Common myeloid progenitor, CD34-positive (primary cell): ENCODE results near the gene MSMB.
A peak's percentile ranks its signal among the peaks of the same experiment; 100 is the strongest.

Experiments used
- CTCF ChIA-PET: fragments of 350-600 bp; sonication (Branson Sonifier 250); formaldehyde crosslinking; loops from one replicate; lab custom pipeline; 2021; ENCODE audit warnings: antibody characterized with exemption; lab: Charles Lee
- POLR2A ChIA-PET: fragments of 350-600 bp; sonication (Branson Sonifier 250); formaldehyde crosslinking; loops from one replicate; lab custom pipeline; 2021; ENCODE audit warnings: antibody characterized with exemption; lab: Charles Lee
- DNase-seq, 3 donors: peaks; one replicate each; pipeline versions ENCODE4 v3.0.0 to v3.0.0-alpha.2; 2013
- H3K27ac ChIP-seq, 2 experiments: 1 replicate in 1 of 2; 2 replicates in 1 of 2; pipeline ENCODE4 v1.7.0; 2013; ENCODE audit warnings: inconsistent platforms in 2 of 2, low read length in 2 of 2, mild to moderate bottlenecking in 2 of 2, low read depth in 1 of 2, moderate library complexity in 1 of 2; ENCODE audit not compliant: severe bottlenecking in 2 of 2, insufficient read depth in 1 of 2, poor library complexity in 1 of 2
- H3K27me3 ChIP-seq, 5 experiments: replicated peaks in 2 of 5; 1 replicate in 3 of 5; 2 replicates in 2 of 5; pipeline versions ENCODE4 v1.6.1 to v1.7.0; 2013; ENCODE audit warnings: low read length in 4 of 5, mild to moderate bottlenecking in 2 of 5, moderate library complexity in 2 of 5, inconsistent platforms in 1 of 5; ENCODE audit not compliant: insufficient read depth in 5 of 5, control insufficient read depth in 4 of 5
- H3K36me3 ChIP-seq, 4 experiments: 1 replicate in 2 of 4; 2 replicates in 2 of 4; pipeline versions ENCODE4 v1.6.1 to v1.7.0; 2013; ENCODE audit warnings: low read length in 3 of 4, control low read depth in 1 of 4, mild to moderate bottlenecking in 1 of 4; ENCODE audit not compliant: control insufficient read depth in 4 of 4, insufficient read depth in 4 of 4
- H3K4me1 ChIP-seq, 4 experiments: 1 replicate in 3 of 4; 2 replicates in 1 of 4; pipeline versions ENCODE4 v1.6.1 to v1.7.1; 2013; ENCODE audit warnings: low read length in 3 of 4, mild to moderate bottlenecking in 3 of 4, control low read depth in 1 of 4, inconsistent platforms in 1 of 4, moderate library complexity in 1 of 4; ENCODE audit not compliant: control insufficient read depth in 4 of 4, insufficient read depth in 4 of 4; ENCODE audit errors: control extremely low read depth in 1 of 4
- H3K4me3 ChIP-seq, 7 experiments: 1 replicate in 4 of 7; 2 replicates in 3 of 7; pipeline versions ENCODE4 v1.5.1 to v1.7.0; 2013; ENCODE audit warnings: mild to moderate bottlenecking in 7 of 7, low read length in 6 of 7, moderate library complexity in 6 of 7, inconsistent platforms in 2 of 7, low read depth in 2 of 7, control low read depth in 1 of 7; ENCODE audit not compliant: insufficient read depth in 4 of 7, control insufficient read depth in 1 of 7; ENCODE audit errors: extremely low read depth in 1 of 7
- H3K9me3 ChIP-seq, 5 experiments: 1 replicate in 4 of 5; 2 replicates in 1 of 5; pipeline versions ENCODE4 v1.6.1 to v1.7.1; 2013; ENCODE audit warnings: low read length in 4 of 5, mild to moderate bottlenecking in 2 of 5, inconsistent platforms in 1 of 5, low read depth in 1 of 5, moderate library complexity in 1 of 5; ENCODE audit not compliant: control insufficient read depth in 4 of 5, insufficient read depth in 2 of 5; ENCODE audit errors: control extremely low read depth in 1 of 5
- WGBS: methylation state at CpG from one replicate; pipeline ENCODE4 v1.1.5; 2013; ENCODE audit not compliant: insufficient coverage; 5-methylcytosine and 5-hydroxymethylcytosine counted together

Gene MSMB

DNA sequence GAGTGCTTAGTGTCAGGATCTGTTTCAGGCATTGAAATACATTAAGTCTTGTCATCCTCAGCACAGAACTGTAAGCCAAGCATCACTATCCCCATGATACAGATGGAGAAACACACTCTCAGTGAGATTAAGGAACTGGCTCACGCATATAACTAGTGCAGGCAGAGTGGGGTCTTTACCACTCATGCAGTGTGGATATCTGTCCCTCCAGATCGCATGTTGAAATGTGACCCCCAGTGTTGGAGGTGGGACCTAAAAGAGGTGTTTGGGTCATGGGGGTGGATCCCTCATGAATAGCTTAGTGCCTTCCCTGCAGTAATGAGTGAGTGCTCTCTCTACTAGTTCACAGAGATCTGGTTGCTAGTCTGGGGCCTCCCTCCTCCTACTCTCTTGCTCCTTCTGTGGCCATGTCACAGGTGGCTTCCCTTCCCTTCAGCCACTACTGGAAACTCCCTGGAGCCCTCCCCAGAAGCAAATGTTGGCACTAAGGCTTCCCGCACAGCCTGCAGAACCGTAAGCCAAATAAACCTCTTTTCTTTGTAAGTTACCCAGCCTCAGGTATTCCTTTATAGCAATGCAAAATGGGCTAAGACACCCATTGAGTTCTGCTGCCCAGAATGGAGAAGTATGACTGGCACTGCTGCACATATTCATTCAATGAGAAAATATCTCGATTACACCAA, 31.8 kb upstream of the MSMB start:
- peak overlapping the region; percentile 17 to 74 for H3K27ac ChIP-seq
- H3K4me3 ChIP-seq = no peak overlapping the region
- CTCF ChIA-PET = interaction anchor here (0.7 to 2.8 kb wide), 5 partner anchors 14 to 49 kb away, joined by 3 to 10 read pairs (median 3); no protein-coding TSS in a partner anchor
- peaks cover 0 to 3% (median 0%) of the 10 kb centered on the region in 5 experiments for H3K9me3 ChIP-seq
- POLR2A ChIA-PET = interaction anchor here (1.3 kb wide), 1 partner anchor 14 kb away, joined by 4 read pairs; no protein-coding TSS in a partner anchor
- DNase-seq = peak in 2 of 3 donors; percentile 49 to 80
- H3K27me3 ChIP-seq = no peaks in the 10 kb centered on the region
- H3K4me1 ChIP-seq = peaks cover 30 to 44% (median 41%) of the 10 kb centered on the region in 4 experiments
- WGBS = 82% methylated on average over 5 of the region's 5 CpGs
- no peaks in the 10 kb centered on the region for H3K36me3 ChIP-seq

GRCh38 chr10:46077141-46077554, 31.1 kb upstream of the MSMB start:
- H3K27ac ChIP-seq = peak overlapping the region in 1 of 2 experiments; percentile 74
- ChIA-PET POLR2A (interaction anchor here (1.3 kb wide), 1 partner anchor 14 kb away, joined by 4 read pairs; no protein-coding TSS in a partner anchor), CTCF (interaction anchor here (0.8 to 2.8 kb wide), 4 partner anchors 15 to 48 kb away, joined by 3 to 10 read pairs (median 4); no protein-coding TSS in a partner anchor)
- no peaks in the 10 kb centered on the region for H3K27me3 ChIP-seq
- no peaks in the 10 kb centered on the region for H3K36me3 ChIP-seq
- peaks cover 0 to 3% (median 0%) of the 10 kb centered on the region in 5 experiments for H3K9me3 ChIP-seq
- no peak overlapping the region for H3K4me3 ChIP-seq
- peaks cover 30 to 44% (median 41%) of the 10 kb centered on the region in 4 experiments for H3K4me1 ChIP-seq
- WGBS = 8% methylated on average over 2 of the region's 4 CpGs
- peak; percentile 57 to 87 (median 77) for DNase-seq

GRCh38 chr10:46075869-46076268, 29.8 kb upstream of the MSMB start:
- Histone ChIP-seq H3K36me3 (no peaks in the 10 kb centered on the region), H3K4me1 (peaks cover 27 to 40% (median 36%) of the 10 kb centered on the region in 4 experiments), H3K27ac (no peak overlapping the region), H3K9me3 (peaks cover 0 to 3% (median 0%) of the 10 kb centered on the region in 5 experiments), H3K27me3 (no peaks in the 10 kb centered on the region), H3K4me3 (no peak overlapping the region)
- ChIA-PET CTCF (interaction anchor here (1.8 kb wide), 1 partner anchor 24 kb away, joined by 4 read pairs; no protein-coding TSS in a partner anchor), POLR2A (no interaction called here)
- WGBS = 93% methylated on average over 3 of the region's 3 CpGs
- no peak for DNase-seq

DNA sequence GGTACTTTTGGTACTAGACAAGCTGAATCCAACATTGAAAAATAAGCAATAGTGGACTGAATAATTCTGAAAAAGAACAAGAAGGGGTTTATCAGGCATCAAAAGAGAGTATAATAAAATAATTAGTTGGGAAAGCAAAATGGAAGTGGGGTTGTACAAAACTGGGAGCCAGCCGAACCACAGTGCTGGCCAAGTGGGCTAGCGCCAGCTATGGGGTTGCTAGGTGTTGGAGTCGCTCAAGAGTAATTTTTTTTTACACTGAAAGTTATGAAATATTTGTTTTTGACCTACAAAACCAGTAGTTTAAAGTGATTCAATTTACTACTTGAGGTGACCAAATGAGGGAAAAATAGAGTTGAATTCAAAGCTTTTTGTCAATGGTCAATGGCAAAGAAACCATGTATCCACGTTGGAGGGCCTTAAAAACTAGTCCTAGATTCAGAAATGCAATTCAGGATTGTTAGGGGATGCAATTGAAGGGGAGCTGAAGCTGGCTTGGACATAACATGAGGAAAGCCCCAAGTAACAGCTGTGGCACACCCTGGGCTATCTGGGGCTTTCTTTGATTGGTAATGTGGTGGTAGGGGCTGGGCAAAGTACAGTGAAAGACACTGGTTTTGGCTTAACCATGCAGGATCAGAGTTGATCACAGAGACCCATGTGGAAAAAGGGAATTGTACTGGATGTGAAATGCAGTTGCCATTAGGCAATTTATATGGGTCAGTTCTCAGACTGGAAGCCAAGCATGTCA, 28.3 kb upstream of the MSMB start:
- Histone ChIP-seq H3K27ac (no peak overlapping the region), H3K9me3 (peaks cover 0 to 3% (median 0%) of the 10 kb centered on the region in 5 experiments), H3K27me3 (no peaks in the 10 kb centered on the region), H3K36me3 (no peaks in the 10 kb centered on the region), H3K4me3 (no peak overlapping the region), H3K4me1 (peaks cover 17 to 33% (median 25%) of the 10 kb centered on the region in 4 experiments)
- 31% methylated on average over 4 of the region's 4 CpGs for WGBS
- POLR2A ChIA-PET = no interaction called here
- DNase-seq = peak in 1 of 3 donors; percentile 46
- CTCF ChIA-PET = interaction anchor here (1.5 to 1.8 kb wide), 2 partner anchors 12 to 23 kb away, joined by 4 read pairs; no protein-coding TSS in a partner anchor

- no CpG with 5 or more reads among the region's 1 CpG for WGBS
- Histone ChIP-seq H3K9me3 (peaks cover 0 to 3% (median 0%) of the 10 kb centered on the region in 5 experiments), H3K27ac (no peak overlapping the region), H3K27me3 (no peaks in the 10 kb centered on the region), H3K36me3 (no peaks in the 10 kb centered on the region), H3K4me1 (peaks cover 17 to 32% (median 19%) of the 10 kb centered on the region in 4 experiments), H3K4me3 (no peak overlapping the region)
- no peak for DNase-seq
- POLR2A ChIA-PET = no interaction called here
- CTCF ChIA-PET = interaction anchor here (1.4 to 1.5 kb wide), 2 partner anchors 11 to 41 kb away, joined by 3 to 4 read pairs; no protein-coding TSS in a partner anchor
These were observed 27.5 kb upstream of the MSMB start for GRCh38 chr10:46073564-46073963.

- peaks cover 0 to 3% (median 0%) of the 10 kb centered on the region in 5 experiments for H3K9me3 ChIP-seq
- no peak overlapping the region for H3K27ac ChIP-seq
- no peaks in the 10 kb centered on the region for H3K36me3 ChIP-seq
- H3K4me1 ChIP-seq = peaks cover 2 to 15% (median 4%) of the 10 kb centered on the region in 4 experiments
- CTCF ChIA-PET = interaction anchor here (1.2 kb wide), 1 partner anchor 21 kb away, joined by 3 read pairs; no protein-coding TSS in a partner anchor
- no peak overlapping the region for H3K4me3 ChIP-seq
- 64% methylated on average over 6 of the region's 6 CpGs for WGBS
- no peaks in the 10 kb centered on the region for H3K27me3 ChIP-seq
- POLR2A ChIA-PET = no interaction called here
- DNase-seq = no peak
These were observed 24.7 kb upstream of the MSMB start for GRCh38 chr10:46070749-46071148.
